Activated T-cell treated with anti-CD3 and anti-CD28 coated beads for 4 hours (primary cell): ENCODE measurements around the gene SPTA1.

Experiments used
- DNase-seq: peaks from one replicate; pipeline ENCODE4 v3.0.0-alpha.2; 2020

SPTA1 gene

DNA sequence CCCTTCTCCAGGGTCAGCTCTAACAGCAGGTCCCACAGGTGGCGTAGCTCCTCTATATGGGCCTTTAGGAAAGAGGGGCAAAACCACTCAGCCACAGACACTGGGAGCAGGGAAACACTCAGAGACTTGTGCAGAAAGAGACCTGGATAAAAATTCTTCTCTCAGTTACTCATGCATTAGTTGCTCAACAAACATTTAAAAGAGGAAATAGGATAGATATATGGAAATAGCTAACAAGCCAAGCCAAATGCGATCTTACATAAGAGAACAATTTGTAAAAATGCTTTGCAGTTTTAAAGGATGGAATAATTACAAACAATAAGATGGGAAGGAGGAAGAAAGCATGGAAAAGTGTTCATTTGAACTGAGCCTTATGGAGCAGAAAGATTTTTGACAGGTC lies 4.9 kb downstream of the SPTA1 start:
- DNase-seq = no peak

DNA sequence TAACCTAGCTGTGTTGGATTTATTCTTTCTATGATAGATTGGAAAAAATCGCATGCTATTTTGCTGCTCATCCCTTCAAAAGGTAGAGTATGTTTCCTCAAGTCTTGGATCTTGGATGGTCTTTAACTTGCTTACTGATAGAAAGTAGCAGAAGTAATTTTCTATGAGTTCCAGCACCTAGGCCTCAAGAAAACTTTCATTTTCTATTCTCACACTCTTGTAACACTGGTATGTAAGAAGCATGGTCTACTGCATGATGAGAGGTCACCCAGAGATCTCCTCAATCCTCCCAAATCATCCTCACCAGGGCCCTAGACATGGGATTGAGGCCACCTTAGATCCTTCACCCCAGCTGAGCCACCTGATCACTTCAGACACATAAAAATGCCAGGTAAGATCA lies 7.2 kb downstream of the SPTA1 start:
- no peak for DNase-seq

DNA sequence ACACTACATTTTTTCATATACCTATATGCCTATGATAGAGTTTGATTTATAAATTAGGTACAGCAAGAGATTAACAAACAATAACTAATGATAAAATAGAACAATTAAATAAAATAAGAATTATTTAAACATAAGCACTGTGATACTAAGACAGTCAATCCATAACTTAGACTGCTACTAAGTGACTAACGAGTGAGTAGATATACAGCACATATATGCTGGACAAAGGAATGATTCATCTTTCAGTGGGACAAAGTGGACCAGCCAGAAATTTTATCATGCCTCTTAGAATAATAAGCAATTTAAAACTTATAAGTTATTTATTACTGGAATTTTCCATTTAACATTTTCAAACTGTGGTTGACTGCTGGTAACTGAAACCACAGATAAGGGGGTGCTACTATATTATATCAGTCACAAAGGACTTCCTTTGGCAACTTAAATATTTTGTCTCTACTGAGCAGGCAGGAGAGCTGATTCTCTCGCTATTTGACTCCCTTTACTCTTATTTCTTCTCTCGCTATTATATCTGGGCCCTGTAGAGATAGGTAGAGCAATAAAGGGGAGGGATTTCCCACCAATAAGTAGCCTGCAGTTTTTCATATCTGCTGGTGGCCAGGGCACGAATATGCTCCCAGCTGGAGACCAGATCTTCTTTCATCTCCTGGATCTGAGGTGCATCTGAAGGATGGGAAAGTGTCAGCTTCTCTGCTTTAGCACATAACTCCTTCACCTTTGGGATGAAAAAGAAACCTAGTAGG lies 10.8 kb downstream of the SPTA1 start:
- no peak for DNase-seq

DNA sequence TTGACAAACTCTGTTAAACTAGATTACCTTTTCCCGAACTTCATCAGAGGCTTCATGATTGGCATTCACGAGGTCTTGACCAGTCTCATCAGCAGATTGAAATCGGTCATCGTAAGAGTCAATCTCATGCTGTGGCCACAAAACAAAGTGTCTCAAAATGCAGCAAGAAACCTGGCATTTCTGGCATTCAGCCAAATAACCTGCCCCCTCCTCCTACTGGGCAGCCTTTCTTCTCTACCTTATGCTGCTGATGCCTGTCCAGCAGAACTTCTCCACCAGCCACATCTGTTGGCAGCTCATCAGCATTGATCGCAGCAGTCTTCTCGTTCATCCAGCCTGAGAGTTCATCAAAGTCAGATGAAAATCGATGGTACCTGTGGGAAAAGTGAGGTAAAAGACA lies 12.2 kb downstream of the SPTA1 start:
- DNase-seq = no peak

DNA sequence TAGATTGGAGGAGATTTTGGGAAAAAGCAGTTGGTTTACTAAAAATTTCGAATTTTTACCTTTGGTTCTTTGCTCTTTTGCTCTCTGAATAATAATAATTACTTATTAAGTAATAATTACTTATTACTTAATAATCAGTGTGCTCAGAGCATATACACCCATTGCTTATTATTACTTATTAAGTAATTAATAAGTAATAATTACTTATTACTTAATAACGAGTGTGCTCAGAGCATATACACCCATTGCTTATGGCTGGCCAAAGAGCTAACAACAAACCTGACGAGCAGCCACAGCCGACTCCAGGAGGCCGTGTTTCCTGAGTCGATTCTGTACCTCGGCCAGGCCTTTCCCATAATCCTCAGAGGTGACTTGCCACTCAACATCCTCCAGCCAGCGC lies 20.5 kb downstream of the SPTA1 start:
- DNase-seq = no peak

DNA sequence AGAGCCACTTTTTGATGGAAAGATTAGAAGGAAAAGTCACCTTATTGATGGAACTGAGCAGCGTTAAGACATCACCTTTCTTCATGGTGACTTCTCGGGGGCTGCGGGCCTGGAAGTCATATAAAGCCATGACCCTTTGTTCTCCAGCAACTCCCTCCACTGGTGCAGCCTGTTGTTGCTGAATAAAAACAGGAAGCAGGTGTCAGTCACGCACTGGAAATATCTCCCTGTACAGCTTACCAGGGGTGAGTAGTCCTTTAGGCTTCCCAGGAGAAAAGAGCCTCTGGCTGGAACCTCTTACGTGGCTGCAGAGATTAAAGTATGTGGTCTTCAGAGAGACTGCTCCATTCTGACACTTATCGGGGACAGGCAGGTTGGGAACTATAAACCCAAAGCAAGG lies 31.9 kb downstream of the SPTA1 start:
- DNase-seq = no peak

DNA sequence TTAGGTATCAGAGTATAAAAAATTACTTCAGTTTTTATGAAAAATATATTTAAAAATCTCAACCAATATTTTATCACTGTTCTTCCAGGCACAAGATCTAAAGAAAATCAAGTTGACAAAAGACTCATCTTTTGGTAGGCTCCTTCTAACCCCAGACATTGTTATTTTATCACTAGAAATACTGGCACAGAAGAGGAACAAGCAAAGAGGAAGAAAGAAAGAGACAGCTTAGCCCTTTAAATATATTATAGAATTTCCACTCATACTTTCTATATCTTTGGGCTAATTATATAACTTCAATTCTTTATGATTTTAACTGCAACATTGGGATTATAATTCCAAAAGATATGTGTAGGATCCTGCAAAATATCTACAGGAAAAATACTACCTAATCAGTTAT lies 32.4 kb downstream of the SPTA1 start:
- no peak for DNase-seq

DNA sequence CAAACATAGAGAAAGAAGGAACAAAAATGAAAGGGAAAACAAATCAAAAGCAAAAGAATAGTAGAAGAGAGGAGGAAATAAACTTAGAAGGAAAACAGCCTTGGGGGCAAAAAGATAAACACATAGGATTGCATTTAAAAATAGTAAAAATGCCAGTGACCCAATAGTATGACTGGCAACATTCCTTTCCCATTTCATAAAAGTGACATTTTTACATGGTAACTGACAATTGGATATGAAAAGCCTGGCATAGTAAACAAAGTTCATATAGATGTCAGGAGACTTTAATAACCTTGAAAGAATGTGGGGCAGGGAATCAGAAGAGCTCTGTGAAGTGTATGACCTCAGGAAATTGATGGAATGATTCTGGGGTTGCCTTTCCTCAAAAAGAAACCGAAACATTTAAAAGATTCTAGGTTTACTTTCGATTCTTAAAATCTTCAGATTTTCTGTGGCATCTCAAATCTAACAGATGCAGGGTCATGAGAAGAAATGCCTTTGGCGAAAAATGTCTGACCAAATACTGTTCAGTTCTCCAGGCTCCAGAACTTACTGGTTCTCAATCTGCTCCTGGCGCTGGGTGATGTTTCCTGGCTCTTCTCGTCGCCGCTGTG lies 33.7 kb downstream of the SPTA1 start:
- DNase-seq = no peak

DNA sequence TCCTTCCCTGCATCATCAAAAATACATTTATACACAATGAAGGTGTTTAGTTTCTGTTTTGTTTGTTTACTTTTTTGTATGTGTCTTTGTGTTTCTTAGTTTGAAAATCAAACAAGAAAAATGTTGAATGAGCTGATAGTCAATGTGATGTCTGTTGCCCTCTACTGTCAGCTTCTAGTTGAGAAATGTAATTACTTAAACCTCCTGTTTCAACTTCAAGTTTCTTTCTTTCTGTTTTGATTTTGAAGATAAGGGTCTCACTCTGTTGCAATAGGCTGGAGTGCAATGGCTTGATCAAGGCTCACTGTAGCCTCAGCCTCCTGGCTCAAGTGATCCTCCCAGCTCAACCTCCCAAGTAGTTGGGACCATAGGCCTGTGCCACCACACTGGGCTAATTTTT lies 37.5 kb downstream of the SPTA1 start:
- no peak for DNase-seq

DNA sequence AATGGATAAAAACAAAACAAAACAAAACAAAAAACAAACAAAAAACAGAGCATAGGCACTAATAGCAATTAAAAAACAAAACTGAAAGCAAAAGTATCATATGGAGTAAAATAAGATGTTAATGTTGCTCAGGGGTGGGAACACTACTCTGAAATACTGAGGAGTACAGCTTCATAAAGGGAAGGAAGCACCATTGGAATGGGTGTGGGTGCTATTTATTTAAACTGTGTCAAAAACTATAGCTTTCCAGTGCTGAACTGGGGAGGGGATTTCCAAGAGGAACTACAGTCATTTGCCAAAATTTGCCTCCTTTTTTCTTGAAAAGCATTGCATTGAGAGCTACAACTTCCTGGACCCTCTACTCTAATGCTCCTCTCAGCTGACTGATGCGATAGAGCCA lies 40.0 kb downstream of the SPTA1 start:
- DNase-seq = no peak

DNA sequence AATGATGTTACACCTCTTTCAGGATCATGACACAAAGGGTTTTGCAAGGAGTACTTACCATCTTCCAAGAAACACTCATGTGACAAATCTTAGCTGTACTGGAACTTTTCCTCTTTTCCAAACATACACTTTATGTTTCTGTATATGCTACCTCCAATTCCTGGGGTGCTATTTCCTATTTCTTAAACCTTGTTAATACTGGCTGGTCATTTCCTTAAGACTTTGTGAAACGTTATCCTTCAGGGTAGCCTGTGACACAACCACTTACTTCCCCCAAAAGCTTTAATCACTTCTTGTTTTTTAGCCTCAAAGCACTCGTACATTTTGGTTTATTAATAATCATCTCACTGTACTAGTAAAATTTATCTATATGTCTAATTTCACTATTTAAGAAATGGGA lies 42.1 kb downstream of the SPTA1 start:
- DNase-seq = no peak

DNA sequence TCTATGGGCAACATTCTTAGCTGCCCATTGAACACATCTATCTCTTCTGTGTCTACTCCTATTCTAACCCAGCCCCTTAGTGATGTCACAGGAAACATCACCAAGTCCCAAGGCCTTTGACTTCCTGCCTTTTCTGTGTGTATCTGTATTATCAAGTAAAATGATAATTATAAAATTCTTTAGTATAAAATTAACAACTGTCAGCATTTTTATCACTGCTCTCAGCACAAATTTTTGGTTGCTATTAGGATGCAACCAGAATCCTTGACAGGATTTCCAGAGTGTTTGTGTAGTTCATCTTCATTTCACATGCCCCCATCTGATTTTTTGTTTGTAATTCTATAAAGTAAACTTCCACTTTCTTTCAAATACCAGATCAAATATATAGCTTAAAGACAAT lies 47.6 kb downstream of the SPTA1 start:
- no peak for DNase-seq

DNA sequence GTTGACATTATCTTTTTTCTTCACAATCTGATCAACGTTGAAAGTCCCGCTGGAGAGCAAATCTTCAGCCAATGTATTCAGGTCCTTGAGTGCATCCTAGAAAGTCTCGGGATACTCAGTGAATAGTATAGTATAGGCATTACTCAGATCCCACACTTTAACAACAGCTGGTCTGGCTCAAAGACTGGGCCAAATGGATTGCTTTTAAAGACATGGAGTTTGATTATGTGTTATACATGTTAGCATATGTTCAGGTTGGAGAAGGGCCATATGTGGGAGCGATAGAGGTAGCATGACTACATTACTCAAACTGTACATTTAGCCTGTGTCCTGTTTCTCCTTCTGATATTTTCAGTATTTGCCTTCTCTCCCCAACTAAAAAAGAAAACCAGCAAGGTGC lies 48.4 kb downstream of the SPTA1 start:
- no peak for DNase-seq

DNA sequence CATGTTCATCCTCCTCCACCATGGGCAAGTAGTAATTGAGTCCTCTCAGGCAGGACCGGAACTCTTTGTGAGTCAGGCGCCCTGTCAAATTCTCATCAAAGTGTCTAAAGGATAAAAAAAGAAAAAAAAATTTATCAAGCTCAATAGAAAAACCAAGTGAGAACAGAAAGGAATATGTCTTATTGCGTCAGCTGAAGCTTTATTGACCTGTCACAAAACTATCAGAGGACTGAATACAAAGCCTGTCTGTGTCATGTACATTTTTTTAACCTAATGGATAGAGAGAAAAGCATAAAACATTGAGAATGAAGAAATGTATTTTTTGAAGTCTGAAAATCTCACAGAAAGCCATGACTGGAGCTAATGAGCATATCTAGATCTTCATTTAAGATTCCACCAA lies 72.8 kb downstream of the SPTA1 start:
- DNase-seq = no peak

DNA sequence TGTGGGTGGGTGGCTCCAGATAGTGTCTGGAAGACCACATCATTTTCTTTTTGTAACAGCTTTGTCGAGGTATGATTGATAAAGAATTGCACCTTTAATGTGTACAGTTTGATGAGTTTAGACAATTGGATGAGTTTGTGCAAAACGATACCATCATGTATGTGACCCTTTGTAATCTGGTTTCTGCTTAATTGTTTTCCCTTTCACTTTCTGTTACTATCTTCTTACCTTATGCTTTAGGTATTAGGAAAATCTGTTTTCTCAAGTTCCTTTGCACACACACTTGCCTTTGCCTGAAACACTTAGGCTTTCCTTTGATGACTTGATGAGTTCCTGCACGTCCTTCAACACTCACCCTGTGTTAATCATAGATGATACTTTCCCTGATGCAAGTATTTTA lies 74.6 kb downstream of the SPTA1 start:
- no peak for DNase-seq

DNA sequence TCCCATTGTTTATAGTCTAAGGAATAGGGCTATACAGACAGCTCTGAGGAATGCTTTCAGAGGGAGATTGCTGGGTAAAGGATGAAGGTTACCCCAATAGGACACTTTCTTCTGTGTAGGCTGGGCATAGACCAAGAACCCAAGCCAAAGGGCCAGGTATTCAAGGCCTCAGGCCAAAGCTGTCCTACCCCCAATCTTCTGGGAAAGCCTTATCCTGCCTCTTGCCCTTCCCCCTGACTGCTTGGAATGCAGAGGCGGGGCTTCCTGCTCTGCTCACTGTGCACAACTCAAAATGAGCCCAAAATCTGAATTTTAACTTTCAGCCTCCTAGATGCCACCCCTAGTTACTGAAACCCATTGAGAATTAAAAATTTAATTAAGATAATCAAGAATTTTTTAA lies 79.2 kb downstream of the SPTA1 start:
- no peak for DNase-seq

DNA sequence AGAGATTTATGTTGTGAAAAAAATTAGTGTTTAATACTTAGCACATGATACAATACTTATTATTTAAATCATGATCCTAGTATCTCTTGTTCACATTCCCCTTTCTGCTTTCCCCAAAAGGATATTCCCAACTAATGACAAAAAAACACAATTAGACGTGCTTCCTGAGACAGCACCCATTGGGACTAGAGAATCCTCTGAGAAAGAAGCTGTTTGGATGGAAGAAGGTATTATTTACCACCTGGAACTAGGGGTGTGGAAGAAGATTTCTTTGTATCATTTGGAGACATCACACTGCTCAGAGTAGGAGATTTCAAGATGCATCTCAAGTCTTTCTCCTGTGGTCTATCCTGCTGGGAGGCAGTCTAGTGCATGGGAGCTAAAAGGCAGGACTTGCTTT lies 81.5 kb downstream of the SPTA1 start, which contains the start of gene OR10Z1:
Gene OR10Z1 (plus strand): TSS at position 301 of the 400 bp plus-strand sequence. CDS start 1,171 bp downstream, outside the sequence.
- no peak for DNase-seq

DNA sequence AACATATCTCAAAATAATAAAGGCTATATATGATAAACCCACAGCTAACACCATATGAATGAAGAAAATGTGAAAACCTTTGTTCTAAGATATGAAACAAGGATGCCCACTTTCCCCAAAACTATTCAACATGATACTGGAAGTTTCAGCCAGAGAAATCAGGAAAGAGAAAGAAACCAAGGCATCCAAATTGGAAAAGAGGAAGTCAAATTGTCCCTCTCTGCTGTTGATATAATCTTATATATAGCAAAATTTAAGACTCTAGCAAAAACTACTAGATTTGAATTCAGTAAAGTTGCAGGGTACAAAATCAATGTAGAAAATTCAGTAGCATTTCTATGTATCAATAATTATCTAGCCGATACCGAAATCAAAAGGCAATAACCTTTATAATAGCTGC lies 85.8 kb downstream of the SPTA1 start:
- DNase-seq = no peak

DNA sequence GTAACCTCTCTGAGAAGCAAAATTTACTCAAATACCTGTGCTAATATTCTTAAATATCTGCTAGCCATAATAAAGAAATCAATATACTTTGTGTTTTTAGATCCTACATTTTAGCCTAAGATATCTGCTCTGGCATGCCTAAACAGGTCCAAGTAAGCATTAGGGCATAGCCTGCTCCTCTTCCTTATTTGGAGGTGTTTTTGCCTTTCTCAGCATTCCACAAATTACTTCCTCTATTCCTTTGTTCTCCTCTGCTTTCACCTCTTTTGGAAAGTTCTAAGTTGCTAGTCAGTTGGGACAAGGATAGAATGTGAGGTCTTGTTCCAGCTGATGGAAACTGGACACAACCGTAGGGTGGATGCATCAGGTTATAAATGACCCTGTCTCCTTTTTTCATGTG lies 99.6 kb downstream of the SPTA1 start:
- DNase-seq = no peak

DNA sequence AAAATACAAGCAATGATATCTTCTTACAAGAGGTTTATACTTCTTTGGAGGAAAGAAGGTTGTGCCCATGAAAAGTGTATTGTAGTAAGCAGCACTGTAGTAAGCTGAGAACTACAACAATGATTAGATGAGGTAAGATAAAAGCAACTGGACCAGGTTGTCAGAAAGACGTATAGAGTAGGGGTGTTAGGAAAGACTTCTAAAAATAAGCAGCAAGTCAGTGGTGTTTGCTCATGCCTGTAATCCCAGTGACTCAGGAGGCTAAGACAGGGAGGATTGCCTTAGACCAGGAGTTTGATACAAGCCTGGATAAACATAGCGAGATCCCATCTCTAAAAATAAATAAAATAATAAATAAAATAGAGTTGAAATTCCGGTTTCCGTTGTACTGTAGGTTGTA lies 102.6 kb downstream of the SPTA1 start:
- no peak for DNase-seq

DNA sequence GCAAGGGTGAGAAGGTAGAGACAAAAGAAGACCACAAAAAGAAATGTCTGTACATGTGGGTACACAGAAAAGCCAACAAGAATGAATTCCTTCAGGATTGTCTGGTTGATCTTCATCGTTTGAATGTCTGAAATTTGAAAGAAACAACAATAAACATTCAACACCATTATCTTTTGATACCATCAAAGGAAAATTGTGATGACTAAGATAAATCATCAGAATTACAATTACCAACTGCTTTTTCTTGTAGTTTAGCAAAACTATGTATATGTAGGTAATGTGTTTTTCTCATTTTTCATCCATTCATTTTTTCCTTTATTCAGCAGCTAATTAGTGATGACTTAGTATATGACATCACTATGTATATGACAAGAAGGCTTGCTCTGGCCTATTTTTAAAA lies 106.8 kb downstream of the SPTA1 start, which contains the start of gene OR10X1:
Gene OR10X1 (minus strand): TSS at position 167 of the 400 bp plus-strand sequence. CDS start 0 bp downstream, at position 167.
- DNase-seq = no peak

DNA sequence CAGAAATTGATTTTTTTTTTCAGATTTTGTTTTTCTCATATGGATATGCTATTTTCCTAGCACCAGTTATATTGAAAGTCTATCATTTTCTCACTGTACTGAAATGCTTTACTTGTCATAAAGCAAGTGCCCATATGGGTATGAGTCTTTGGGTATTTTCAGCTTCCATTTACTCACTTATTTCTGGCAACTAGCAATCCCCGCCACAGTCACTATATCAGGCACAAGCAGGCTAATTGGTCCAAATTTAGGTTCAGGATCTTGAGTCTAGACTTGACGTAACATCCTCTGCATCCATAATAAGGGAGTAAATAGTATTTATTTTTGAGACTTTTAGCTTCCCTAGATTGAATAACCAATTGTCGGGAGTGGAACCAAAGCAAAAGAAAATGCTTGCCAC lies 109.0 kb downstream of the SPTA1 start:
- DNase-seq = no peak

DNA sequence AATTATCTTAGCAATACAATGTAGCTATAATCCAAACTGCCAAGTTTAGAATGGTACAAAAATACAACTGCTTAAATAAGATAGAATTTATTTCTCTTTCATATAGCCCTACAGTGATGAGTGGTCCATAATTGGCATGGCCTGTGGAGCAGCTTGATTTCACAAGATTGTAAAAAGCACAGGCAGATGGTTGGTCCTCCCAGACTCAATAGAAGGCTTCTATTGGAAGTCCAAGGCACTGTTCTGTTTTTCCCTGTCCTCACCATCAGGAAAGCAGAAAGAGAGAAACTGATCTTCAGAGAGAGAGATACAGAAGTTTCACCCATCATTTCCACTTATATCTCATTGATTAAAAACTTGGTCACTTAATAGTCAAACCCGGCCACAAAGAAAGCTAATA lies 114.3 kb downstream of the SPTA1 start:
- no peak for DNase-seq

DNA sequence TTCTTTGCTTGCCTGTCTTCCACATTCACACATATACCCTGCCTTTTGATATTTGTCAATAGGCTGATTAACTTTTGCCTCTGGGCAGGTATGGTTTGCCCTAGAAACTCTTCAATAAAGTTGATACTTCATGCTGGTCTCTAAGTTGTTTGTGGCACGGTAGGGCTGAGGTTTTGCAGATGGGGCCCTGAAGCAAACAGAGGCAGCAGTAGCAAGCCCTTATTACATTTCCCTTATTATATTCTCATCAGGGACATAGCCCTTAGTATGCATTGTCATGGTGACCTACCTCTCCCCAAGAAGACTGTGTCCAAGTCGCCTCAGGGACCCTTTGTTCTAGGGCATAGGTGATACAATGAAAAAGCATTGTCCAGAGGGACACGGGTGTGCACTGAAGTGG lies 116.0 kb downstream of the SPTA1 start, which contains the start of gene OR6P1:
Gene OR6P1 (minus strand): TSS at position 101 of the 400 bp plus-strand sequence. CDS start 6,976 bp downstream, outside the sequence.
- DNase-seq = no peak

DNA sequence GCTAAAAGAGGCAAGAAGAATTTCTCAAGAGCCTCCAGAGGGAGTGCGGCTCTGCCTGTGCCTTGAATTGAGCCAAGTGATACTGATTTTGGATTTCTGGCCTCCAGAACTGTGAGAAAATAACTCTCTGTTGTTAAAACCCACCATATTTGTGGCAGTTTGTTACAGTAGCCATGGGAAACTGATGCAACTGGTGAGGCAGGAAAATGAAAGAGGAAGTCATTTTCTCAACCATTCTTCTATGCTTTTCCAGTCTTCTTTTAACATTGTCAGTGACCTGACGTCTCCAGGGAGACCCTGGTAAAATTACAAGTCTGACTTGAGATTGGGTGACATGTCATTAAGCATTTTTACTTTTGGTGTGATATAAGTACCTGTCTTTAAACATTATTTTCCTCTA lies 121.9 kb downstream of the SPTA1 start:
- DNase-seq = no peak
